GM12878 (cell line): Measurements from ENCODE around the gene REEP1. TPM values are rescaled to one million over a fixed set of nuclear protein-coding genes. Genes with fewer than 3 reads are reported as not detected.

ENCODE experiments used
- ATAC-seq: fragments of 200-7000 bp; cut with Tn5 transposase; 3 replicates; pipeline ENCODE4 v1.9.1; 2020; ENCODE audit warnings: mild to moderate bottlenecking, moderate library complexity
- BruUV-seq: library from RNA; stranded (reverse); fragments of 400-500 nt; replicated peaks from 2 replicates; lab custom pipeline; 2021; lab: Mats Ljungman, UMichigan
- CTCF ChIA-PET: fragments of 300-600 bp; sonication (Branson Sonifier 250); formaldehyde crosslinking; extraction: SDS; loops from one replicate; lab custom pipeline; 2021; ENCODE audit warnings: inconsistent platforms; lab: Yijun Ruan, JAX
- POLR2A ChIA-PET: fragments of 350-600 bp; formaldehyde crosslinking; extraction: SDS; loops from one replicate; lab custom pipeline; 2021; ENCODE audit warnings: inconsistent platforms; lab: Charles Lee
- RAD21 ChIA-PET: fragments of 300-600 bp; sonication (Branson Sonifier 250); formaldehyde crosslinking; loops from one replicate; lab custom pipeline; 2023; ENCODE audit warnings: antibody characterized with exemption; ENCODE audit not compliant: unreplicated experiment; lab: Charles Lee
- SMC1A ChIA-PET: fragments of 300-600 bp; sonication (Branson Sonifier 250); formaldehyde crosslinking; loops from one replicate; lab custom pipeline; 2023; ENCODE audit not compliant: unreplicated experiment, uncharacterized antibody; lab: Charles Lee
- DNase-seq: peaks from one replicate; pipeline ENCODE4 v3.0.0-alpha.2; 2011; ENCODE audit warnings: low read depth, low spot score
- FAIRE-seq: peaks from 3 replicates; lab custom pipeline; 2011; peaks lifted over from hg19 to GRCh38; lab: Jason Lieb, UNC
- H2AFZ ChIP-seq: 2 replicates; pipeline ENCODE4 v1.6.0; 2011; ENCODE audit warnings: low read depth, low read length, control low read depth; ENCODE audit not compliant: control insufficient read depth
- H3K27ac ChIP-seq: 2 replicates; pipeline ENCODE4 v1.5.1; 2011; ENCODE audit warnings: control low read depth; ENCODE audit not compliant: control insufficient read depth, insufficient read depth
- H3K27me3 ChIP-seq, 2 experiments: replicated peaks in 1 of 2; 2 replicates each; pipeline versions ENCODE4 v1.6.0 to v1.6.1; 2011; ENCODE audit warnings: low read length in 1 of 2; ENCODE audit not compliant: control insufficient read depth in 2 of 2, insufficient read depth in 2 of 2
- H3K36me3 ChIP-seq, 2 experiments: 2 replicates each; pipeline ENCODE4 v1.5.1; 2011; ENCODE audit warnings: low read length in 1 of 2; ENCODE audit not compliant: control insufficient read depth in 2 of 2, insufficient read depth in 2 of 2
- H3K4me1 ChIP-seq: 2 replicates; pipeline ENCODE4 v1.6.1; 2011; ENCODE audit warnings: mild to moderate bottlenecking, low read length, moderate library complexity, mixed read lengths; ENCODE audit not compliant: control insufficient read depth, insufficient read depth
- H3K4me2 ChIP-seq: 2 replicates; pipeline ENCODE4 v1.6.0; 2011; ENCODE audit warnings: control low read depth; ENCODE audit not compliant: control insufficient read depth, insufficient read depth
- H3K4me3 ChIP-seq: fragments of 200-600 bp; sonication (generic); 2 replicates; pipeline ENCODE4 v1.5.1; 2016
- H3K79me2 ChIP-seq: 2 replicates; pipeline ENCODE4 v1.6.0; 2011; ENCODE audit warnings: low read length; ENCODE audit not compliant: control insufficient read depth, insufficient read depth
- H3K9ac ChIP-seq: 2 replicates; pipeline ENCODE4 v1.8.0; 2011; ENCODE audit warnings: low read length, control low read depth, mixed read lengths; ENCODE audit not compliant: control insufficient read depth, insufficient read depth
- H3K9me3 ChIP-seq: replicated peaks from 3 replicates; pipeline ENCODE4 v1.5.1; 2011; ENCODE audit warnings: mild to moderate bottlenecking, low read length; ENCODE audit not compliant: control insufficient read depth, insufficient read depth
- H4K20me1 ChIP-seq: 2 replicates; pipeline ENCODE4 v1.6.0; 2011; ENCODE audit not compliant: control insufficient read depth, insufficient read depth
- JUNB ChIP-seq: IDR thresholded peaks from 2 replicates; pipeline ENCODE4 v1.6.1; 2016; ENCODE audit warnings: antibody characterized with exemption, mild to moderate bottlenecking
- PAX5 ChIP-seq: IDR thresholded peaks from 2 replicates; pipeline ENCODE4 v1.6.1; 2011; ENCODE audit warnings: low read depth, low read length, borderline replicate concordance
- SIN3A ChIP-seq: IDR thresholded peaks from 2 replicates; pipeline ENCODE4 v1.6.1; 2012; ENCODE audit warnings: low read depth, low read length, improper control_type of control experiment
- SUPT20H ChIP-seq: IDR thresholded peaks from 2 replicates; pipeline ENCODE4 v1.6.1; 2011; ENCODE audit warnings: low read depth, mild to moderate bottlenecking, low read length, moderate library complexity, borderline replicate concordance; ENCODE audit not compliant: control insufficient read depth
- WRNIP1 ChIP-seq: IDR thresholded peaks from 2 replicates; pipeline ENCODE4 v1.6.1; 2011; ENCODE audit warnings: low read depth, low read length, improper control_type of control experiment, borderline replicate concordance
- WGBS: methylation state at CpG from one replicate; pipeline ENCODE4 v1.1.6; 2016; ENCODE audit warnings: low lambda C conversion rate; ENCODE audit not compliant: insufficient replicate concordance, insufficient coverage; ENCODE audit errors: missing lambda C conversion rate; 5-methylcytosine and 5-hydroxymethylcytosine counted together
- in situ Hi-C: fragments of 300-500 bp; cut with MboI; formaldehyde crosslinking; loops from 9 replicates; pipeline ENCODE4 v1.14.3; 2018; ENCODE audit warnings: mixed read lengths
- intact Hi-C: fragments of 100-400 bp; cut with micrococcal nuclease; formaldehyde crosslinking; loops from one replicate; pipeline ENCODE4 v1.14.2; 2022; ENCODE audit not compliant: unreplicated experiment
- polyA plus RNA-seq, 11 experiments: library from polyadenylated mRNA; depleted of rRNA in 4 of 11; unstranded in 6 of 11; stranded (reverse) in 5 of 11; fragments of >200 nt; fragmentation: Nextera tagmentation in 4 of 11; fragmentation: Illumina TruSeq in 1 of 11; extraction: Ambion mirVana in 4 of 11; extraction: Trizol in 1 of 11; gene quantifications; 1 replicate in 1 of 11; 2 replicates in 10 of 11; pipeline versions ENCODE4 v1.2.1 to v1.2.3, GENCODE V29; 2011 to 2016; ENCODE audit warnings: inconsistent platforms in 2 of 11, missing spikeins in 2 of 11, low read depth in 1 of 11
- total RNA-seq, 4 experiments: library from RNA; depleted of rRNA in 3 of 4; stranded (reverse); fragments of >200 nt in 3 of 4; fragmentation: Illumina TruSeq in 1 of 4; extraction: Trizol in 1 of 4; gene quantifications; 2 replicates each; pipeline versions ENCODE4 v1.2.1 to v1.2.3, GENCODE V29; 2013 to 2021
- TF ChIP-seq, protein P1 (sequence below), 3 experiments: IDR thresholded peaks in 2 of 3; conservative IDR thresholded peaks in 1 of 3; 2 replicates each; pipeline ENCODE4 v1.5.1; 2011; ENCODE audit warnings: low read depth in 3 of 3, low read length in 3 of 3, mild to moderate bottlenecking in 3 of 3, control low read depth in 2 of 3, moderate library complexity in 2 of 3, inconsistent platforms in 1 of 3, mixed read lengths in 1 of 3; ENCODE audit not compliant: control insufficient read depth in 2 of 3, insufficient read depth in 1 of 3; ENCODE audit errors: extremely low read depth in 1 of 3
- TF ChIP-seq, protein P2 (sequence below): IDR thresholded peaks from 2 replicates; pipeline ENCODE4 v1.6.1; 2012; ENCODE audit warnings: mild to moderate bottlenecking, low read depth, low read length

Gene REEP1
- total and polyA plus RNA-seq, 10 of the 15 experiments (the other 5 are each of a cell fraction or from before 2014, with no cell fraction given): 0.02 to 0.30 (median 0.09) TPM; not detected in 1

DNA sequence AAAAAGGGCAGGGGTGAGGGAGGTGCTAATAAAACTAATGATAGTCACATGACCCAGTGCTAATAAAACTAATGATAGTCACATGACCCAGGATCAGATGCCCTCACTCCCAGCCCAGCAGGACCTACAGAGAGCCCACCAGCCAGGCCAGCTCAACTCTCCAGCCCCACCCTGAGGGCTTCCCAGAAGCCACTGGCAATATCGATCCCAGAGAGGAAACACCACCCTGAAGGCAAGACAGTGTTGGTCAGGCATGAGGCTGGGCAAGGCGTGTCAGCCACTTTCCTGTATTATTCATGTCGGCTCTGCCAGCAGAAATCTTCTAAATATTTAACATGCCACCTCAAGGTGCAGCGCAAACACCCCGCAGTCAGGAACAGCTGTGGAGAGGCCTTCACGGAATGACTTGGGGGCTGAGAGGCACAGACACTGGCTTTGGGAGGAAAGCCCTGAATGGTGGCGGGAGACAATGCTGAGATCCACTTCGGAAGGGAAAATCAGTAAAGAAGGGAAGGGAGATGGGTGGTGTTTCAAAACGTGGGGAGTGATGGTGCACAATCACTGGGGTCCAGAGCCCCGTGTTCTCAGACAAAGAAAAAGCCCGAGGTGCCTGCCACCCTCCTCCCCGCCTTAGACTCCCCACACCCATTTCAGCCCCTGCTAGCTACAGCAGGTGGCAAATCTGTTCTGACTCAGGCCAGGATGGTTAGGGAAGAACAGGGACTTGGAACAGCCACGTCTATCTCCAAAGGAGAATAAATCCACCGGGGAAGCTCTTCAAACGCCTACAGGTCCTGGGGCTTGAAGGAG lies 1.4 kb downstream of the REEP1 start:
- FAIRE-seq (no peak), DNase-seq (no peak), ATAC-seq (no peak)
- no peaks in the 10 kb centered on the region; the same call in 1 of the 2 replicates for H4K20me1 ChIP-seq
- in situ Hi-C loops (no loop called here), intact Hi-C loops (no loop called here)
- H2AFZ ChIP-seq: no peak overlapping the region
- H3K9ac ChIP-seq: no peak overlapping the region
- POLR2A ChIA-PET: interaction anchor here (0.7 kb wide), 1 partner anchor 1130 kb away, joined by 5 read pairs; no protein-coding TSS in a partner anchor
- H3K4me2 ChIP-seq: no peak overlapping the region
- SMC1A ChIA-PET: no interaction called here
- TF ChIP-seq, protein P1, sequence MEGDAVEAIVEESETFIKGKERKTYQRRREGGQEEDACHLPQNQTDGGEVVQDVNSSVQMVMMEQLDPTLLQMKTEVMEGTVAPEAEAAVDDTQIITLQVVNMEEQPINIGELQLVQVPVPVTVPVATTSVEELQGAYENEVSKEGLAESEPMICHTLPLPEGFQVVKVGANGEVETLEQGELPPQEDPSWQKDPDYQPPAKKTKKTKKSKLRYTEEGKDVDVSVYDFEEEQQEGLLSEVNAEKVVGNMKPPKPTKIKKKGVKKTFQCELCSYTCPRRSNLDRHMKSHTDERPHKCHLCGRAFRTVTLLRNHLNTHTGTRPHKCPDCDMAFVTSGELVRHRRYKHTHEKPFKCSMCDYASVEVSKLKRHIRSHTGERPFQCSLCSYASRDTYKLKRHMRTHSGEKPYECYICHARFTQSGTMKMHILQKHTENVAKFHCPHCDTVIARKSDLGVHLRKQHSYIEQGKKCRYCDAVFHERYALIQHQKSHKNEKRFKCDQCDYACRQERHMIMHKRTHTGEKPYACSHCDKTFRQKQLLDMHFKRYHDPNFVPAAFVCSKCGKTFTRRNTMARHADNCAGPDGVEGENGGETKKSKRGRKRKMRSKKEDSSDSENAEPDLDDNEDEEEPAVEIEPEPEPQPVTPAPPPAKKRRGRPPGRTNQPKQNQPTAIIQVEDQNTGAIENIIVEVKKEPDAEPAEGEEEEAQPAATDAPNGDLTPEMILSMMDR (IDR thresholded peaks at IDR 0.05 in 2 of 3, conservative IDR thresholded peaks at IDR 0.05 in 1 of 3; ENCODE audit: control insufficient read depth in 2 of 3, extremely low read depth in 1 of 3, insufficient read depth in 1 of 3, low read depth in 3 of 3, low read length in 3 of 3): no peak
- TF ChIP-seq PAX5: no peak
- TF ChIP-seq, protein P2, sequence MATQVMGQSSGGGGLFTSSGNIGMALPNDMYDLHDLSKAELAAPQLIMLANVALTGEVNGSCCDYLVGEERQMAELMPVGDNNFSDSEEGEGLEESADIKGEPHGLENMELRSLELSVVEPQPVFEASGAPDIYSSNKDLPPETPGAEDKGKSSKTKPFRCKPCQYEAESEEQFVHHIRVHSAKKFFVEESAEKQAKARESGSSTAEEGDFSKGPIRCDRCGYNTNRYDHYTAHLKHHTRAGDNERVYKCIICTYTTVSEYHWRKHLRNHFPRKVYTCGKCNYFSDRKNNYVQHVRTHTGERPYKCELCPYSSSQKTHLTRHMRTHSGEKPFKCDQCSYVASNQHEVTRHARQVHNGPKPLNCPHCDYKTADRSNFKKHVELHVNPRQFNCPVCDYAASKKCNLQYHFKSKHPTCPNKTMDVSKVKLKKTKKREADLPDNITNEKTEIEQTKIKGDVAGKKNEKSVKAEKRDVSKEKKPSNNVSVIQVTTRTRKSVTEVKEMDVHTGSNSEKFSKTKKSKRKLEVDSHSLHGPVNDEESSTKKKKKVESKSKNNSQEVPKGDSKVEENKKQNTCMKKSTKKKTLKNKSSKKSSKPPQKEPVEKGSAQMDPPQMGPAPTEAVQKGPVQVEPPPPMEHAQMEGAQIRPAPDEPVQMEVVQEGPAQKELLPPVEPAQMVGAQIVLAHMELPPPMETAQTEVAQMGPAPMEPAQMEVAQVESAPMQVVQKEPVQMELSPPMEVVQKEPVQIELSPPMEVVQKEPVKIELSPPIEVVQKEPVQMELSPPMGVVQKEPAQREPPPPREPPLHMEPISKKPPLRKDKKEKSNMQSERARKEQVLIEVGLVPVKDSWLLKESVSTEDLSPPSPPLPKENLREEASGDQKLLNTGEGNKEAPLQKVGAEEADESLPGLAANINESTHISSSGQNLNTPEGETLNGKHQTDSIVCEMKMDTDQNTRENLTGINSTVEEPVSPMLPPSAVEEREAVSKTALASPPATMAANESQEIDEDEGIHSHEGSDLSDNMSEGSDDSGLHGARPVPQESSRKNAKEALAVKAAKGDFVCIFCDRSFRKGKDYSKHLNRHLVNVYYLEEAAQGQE: no peak
- TF ChIP-seq JUNB: no peak
- no peak for TF ChIP-seq SIN3A
- TF ChIP-seq SUPT20H: no peak
- TF ChIP-seq WRNIP1: no peak
- WGBS: 38% methylated on average over 13 of the region's 15 CpGs
- H3K27me3 ChIP-seq: peaks cover 14 to 20% of the 10 kb centered on the region in 2 experiments
- CTCF ChIA-PET: no interaction called here
- RAD21 ChIA-PET: no interaction called here
- H3K27ac ChIP-seq: no peak overlapping the region
- H3K36me3 ChIP-seq: no peaks in the 10 kb centered on the region
- no peaks in the 10 kb centered on the region; the same call in 2 of the 3 replicates for H3K9me3 ChIP-seq
- H3K4me3 ChIP-seq: no peak overlapping the region
- H3K79me2 ChIP-seq: no peaks in the 10 kb centered on the region
- no peaks in the 10 kb centered on the region for H3K4me1 ChIP-seq
- BruUV-seq: no TSS peak
